GM15510 (cell line): ENCODE results near the gene SORCS2.

Experiments
- POLR2A ChIP-seq: IDR thresholded peaks from 3 replicates; pipeline ENCODE4 v1.6.1; 2011; ENCODE audit warnings: borderline replicate concordance; ENCODE audit not compliant: insufficient read length; ENCODE audit errors: extremely low read depth

SORCS2 gene

DNA sequence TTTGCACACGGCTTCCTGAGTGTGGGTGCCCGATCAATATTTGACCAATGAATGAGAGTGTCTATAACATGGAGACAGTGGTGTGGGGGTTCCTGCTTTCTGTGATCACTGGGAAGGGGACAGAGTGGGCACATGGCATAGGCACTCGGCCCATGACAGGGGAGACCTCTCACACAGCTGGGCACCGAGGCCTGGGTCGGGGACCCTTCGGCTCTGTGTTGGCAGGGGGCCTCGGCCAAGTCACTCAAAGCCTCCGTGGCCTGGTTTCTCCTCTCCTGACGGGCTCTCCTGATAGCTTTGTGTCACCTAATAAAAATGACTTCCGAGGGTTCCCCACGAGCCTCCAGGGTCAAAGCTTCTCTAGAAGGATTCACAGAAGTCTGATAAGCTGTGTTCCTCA, 286.3 kb downstream of the SORCS2 start:
- TF ChIP-seq POLR2A, result no peak

DNA sequence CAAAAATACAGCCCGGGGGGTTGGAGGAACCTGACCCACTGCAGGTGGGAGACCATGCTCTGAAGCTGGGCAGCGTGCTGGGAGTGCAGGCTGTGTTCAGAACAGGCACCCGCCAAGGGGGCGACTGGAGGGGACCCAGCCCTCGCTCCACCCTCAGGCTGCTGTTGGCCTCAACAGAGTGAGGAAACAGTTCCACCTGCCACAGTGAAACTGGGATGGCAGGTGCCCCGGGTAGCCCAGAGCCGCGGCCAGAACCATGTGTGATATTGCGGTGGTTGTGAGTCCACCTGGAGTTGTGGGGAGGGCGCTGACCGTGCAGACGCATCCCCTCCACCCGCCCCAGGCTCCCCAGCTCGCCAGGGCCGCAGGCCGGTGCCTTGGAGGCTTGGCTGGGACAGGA, 288.1 kb downstream of the SORCS2 start:
- TF ChIP-seq POLR2A, result no peak

DNA sequence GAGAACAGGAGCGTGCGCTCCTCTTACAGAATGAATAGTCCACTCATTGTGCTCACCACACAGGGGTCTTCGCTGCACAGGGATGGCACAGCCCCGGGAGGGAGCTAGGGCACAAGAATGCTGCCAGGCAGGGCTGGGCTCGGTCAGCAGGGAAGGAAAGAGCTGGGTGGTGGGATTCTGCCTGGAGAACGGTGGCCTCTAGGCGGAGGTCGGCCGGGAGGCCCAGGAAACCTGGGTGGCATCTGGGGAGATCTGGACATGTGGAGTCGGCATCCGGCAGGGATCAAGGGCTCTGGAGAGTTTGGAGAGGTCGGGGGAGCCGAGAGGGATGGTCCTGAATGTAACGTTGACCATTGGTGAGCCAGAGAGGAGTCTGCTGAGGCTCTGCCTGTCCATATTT, 288.9 kb downstream of the SORCS2 start:
- TF ChIP-seq POLR2A, result no peak

DNA sequence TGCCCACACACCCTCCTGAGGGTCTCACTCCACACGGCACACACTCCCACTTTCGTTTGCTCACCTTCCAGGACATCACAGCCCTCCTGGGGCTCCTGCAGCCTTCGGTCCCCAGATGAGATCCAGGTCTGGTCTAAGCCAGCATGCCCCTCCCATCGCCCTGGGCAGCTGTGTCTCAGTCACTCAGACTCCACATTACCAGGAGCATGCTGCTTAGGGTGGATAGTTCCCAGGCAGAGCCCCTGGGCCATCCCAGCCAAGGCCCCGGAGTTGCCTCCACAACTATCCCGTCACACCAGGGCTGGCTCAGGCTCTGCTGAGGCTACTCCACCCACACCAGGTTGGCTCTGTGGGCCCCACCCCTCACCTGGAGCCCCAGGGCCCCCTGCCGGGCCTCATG, 292.8 kb downstream of the SORCS2 start:
- TF ChIP-seq POLR2A, result no peak

DNA sequence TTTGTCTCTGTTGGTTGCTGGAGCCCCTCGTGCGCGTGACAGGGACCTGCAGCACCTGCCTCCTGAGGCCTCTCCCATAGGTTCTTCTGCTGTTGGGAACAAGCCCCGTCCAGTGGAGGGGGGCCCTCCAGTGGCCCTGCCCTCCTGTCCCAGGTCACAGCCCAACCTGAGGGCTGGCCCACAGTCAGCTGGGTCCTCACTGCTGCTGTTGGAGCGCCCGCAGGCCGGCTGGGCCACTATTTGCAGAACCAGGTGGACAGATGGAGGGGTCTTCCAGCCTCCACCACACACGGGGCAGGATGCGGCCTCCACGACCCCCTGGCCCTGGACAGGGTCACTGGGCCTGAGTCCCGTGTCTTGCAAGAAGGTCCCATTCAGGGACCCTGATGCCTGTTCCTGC, 293.8 kb downstream of the SORCS2 start:
- no peak for TF ChIP-seq POLR2A

DNA sequence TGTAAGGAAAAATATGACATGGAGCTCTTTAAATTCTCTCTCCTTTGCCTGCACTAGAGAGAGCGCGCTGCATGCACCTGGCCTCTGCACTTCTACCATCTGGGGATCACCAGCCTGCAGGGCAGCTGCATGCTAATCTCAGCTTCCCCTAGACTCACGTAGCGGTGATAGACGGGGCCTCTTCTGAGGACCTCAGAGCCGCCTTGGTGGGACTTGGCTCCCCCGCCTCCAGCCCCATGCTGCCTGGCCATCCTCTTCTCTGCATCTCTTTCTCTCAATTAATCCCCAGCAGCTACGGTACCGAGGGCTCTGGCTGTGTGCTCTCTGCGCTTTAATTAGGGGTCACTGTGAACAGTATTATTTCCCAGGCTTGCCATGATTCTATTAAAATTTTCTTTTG, 295.2 kb downstream of the SORCS2 start:
- TF ChIP-seq POLR2A, result no peak

DNA sequence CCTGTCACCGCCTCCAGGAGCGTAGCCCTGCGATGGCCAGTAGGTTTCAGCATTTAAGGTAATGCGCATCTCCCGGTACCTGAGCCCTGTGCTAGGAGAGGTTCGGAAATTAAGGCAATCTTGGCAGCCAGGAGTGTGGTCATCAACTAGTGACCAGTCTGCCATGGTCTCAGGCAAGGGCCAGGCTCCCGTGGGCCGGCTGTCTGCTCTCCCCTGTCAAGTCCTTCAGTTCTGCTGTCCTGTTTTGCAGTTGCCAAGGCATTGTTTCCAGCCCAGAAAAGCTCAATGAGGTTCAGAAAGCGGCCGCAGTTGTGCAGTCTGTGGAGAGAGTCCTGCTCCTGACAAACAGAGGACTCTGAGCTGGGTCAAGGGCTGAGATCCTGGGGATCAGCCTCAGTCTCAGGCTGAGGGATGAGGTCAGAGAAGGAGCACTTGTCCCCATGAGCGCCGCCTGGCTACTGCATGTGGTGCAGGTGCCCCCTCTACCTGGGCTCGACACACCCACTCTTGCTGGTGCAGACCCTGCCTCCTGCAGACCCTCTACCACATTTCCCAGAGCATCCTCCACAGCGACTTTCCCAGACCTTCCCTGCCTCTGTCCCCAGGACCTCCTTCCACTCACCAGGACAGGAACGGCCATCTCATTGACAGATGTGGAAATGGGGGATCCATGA, 295.8 kb downstream of the SORCS2 start:
- no peak for TF ChIP-seq POLR2A

DNA sequence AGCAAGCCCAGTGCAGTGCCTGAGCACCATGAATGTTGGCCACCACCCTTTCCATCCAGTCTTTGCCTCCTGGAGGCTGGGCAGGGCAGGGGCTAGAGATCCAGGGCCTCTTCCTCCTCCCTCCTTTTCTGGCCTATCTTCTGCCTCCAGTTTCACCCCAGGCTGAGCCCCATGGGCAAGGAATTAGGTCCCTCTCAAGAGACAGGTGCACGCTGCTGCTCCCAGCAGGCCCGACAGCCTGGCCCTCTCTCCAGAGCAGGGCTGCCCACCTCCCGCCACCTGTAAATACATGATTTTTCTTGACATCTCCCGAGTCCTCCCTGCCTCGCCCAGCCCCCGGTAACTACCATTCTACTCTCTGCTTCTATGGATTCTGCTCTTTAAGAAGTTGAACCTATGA, 299.6 kb downstream of the SORCS2 start:
- TF ChIP-seq POLR2A, result no peak

DNA sequence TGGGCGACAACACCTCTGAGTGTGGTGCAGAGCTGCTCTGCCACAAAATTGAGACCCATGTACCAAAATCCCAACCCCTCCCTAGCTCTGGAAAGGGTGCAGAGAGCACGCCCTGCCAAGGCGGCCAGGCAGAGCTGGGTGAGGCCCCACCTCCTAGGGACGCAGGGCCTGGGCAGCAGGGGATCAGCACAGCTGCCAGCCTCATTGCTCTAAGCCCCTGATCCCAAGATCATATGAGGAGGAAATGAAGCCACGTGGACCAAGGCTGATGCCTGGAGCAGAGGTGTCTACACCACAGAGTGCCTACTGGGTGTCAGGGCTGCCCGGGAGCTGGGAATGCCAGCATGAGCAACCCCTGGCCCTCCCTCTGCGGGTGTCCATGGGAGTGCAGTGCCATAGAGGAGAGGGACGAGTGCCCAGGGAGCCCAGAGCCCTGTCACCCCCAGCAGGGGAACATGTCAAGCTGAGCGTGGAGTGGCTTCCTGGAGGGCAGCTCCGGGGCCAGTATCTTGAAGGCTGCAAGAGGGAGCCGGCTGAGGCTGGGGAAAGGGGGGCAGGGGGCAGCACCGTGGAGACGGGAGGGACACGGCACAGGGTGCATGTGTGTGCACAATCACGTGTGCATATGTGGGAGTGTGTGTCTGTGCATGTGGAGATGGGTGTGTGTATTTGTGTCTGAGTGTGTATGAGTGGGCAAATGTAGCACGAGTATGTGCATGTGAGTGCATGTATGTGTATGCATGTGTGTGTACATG, 306.3 kb downstream of the SORCS2 start:
- no peak for TF ChIP-seq POLR2A

DNA sequence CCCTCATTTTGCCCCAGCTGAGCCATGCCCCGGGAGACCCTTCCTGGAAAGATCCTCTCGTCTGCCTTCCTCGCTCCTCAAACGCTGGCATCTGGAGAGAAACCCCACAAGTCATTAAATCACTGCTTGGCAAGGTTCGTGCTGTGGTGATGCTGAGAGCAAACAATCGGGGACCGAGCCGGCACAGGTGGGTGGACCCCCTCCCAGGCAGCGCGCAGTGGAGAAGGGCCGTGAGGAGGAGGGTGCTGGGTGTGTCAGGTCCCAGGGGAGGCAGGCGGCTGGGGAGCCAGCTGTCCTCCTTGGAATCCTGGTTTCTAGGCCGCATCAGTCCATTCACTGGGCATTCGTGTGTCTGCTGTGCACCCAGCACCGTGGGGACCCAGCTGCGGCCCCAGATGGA, 307.3 kb downstream of the SORCS2 start:
- TF ChIP-seq POLR2A, result no peak

DNA sequence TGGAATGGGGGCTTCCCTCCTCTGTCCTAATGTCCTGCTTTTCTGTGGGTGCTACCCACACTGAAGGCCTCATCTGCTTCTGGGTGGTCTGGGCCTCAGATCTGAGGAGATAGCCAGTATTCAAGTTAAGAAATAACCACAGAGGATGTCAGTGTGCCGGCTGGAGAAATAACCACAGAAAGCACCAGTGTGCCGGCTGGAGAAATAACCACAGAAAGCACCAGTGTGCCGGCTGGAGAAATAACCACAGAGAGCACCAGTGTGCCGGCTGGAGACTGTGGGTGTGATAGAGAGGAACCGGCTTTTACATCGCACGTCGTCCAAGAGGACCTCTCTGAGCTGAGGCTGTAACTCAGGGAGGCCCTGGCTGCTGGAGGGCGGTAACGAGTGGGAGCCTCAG, 308.1 kb downstream of the SORCS2 start:
- no peak for TF ChIP-seq POLR2A

DNA sequence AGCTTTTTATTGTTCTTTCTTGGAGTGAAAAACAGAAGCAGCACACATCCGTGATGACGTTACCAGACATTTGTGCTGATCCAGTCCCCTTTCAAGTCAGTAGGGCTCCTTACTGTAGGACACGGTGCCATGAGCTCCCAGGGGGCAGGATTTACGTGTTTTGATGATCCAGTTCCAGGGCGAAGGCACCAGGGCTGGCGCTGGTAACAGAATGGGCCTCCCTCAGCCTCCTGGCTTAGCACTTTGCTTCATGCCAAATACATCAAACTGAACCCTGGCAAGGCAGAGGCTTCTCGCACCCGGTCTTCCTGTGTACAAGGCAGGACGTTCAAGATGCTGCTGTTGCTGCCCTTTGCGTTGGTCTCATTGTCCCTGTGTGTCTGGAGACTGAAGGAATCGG, 309.0 kb downstream of the SORCS2 start:
- no peak for TF ChIP-seq POLR2A

DNA sequence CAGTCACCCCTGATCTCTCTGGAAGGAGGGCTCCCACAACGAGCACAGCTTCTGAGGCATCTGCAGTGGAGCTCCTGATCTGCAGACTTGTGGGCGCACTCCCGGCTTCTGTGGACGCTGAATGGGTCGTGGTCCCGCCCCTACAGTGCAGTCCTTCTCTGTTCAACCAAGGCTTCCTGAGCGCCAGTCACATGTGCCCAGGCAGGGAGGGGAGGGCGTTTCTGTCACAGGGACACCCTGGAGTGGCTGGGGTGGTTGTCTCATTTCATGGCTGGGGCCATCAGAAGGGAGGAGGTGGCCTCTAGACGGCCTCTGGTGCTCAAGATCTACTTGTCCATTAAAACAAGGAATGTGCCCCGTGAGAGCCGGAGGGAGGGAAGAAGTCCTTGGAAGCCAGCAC, 309.5 kb downstream of the SORCS2 start:
- no peak for TF ChIP-seq POLR2A

DNA sequence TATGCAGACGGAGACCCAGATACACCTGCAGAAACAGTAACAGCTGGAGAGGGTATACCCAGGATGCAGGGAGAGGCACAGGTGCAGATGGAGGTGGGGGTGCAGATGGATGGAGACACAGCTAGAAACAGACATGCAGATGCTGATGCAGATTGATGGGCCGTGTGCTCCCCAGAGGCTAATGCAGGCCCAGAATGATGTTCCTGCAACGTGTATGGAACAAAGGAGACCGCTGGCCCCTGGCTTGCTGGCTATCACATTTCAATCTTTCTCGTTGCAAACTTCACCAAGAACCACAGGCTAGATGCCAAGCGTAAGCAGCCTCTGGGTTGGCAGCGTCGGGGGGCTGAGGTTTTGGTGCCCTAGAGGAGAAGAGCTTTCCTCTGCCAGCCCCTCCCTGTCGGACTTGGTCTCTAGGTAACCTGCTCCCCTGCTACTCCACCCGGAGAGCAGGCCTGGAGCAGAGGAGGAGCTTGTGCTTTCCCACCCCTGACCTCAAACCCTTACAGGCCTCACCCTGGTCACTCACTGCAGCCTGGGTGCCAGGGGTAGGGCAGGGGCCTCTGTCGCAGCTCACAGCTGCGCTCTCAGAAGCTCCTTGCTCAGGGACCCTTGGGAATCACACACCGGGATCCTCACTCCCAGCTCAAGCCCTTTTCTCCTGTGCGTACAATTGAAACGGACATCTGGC, 311.4 kb downstream of the SORCS2 start:
- TF ChIP-seq POLR2A, result no peak

DNA sequence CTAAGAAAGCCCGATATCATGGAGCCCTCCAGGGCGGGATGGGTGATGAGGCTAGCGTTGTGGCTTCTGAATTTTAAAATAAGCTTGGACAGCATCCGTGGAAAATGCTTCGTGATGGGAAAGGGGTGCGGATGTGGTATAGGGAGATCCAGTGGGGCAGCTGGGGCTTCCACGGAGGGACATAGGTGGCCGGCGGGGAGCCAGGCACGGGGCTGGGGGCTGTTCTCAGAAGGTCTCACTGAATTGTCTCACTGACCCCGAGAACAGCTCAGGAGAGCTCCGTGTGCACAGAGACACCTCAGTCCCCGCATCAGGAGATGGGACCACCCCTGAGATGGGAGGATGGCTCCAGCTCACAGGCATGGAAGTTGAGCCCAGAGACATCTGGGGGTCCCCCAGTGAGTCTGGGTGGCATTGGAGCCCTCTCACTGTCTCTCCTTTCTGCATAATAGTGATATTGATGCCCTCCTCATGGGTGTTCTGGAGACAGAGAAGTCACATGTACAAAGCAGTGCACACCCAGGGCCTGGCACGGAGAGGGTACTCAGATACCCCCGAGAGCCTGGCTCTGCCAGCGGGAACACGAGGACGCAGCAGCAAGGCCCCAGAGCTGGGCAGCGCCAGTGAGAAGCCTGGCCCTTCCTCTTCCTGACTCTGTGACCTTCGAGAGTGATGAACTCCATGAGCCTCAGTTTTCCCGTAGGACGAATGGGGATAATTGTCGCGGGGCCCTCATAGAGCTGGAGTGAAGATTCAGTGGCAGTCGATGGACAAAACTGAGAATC, 313.0 kb downstream of the SORCS2 start:
- TF ChIP-seq POLR2A, result no peak
